ENCODE results near the gene GPRC5B. TPM values are rescaled to one million over a fixed set of nuclear protein-coding genes. Genes with fewer than 3 reads are reported as not detected.

Gene GPRC5B
- total and polyA plus RNA-seq, 2 donors (not counting 3 experiments of a cell fraction or from before 2014, with no cell fraction given) = 42.3 TPM

GRCh38 chr16:19840524-19841110 lies 44.0 kb downstream of the GPRC5B start:
- TF ChIP-seq MYC (IDR thresholded peaks at IDR 0.05; ENCODE audit: low read depth, low read length) = no peak
- TF ChIP-seq GATA2 (IDR thresholded peaks at IDR 0.05; ENCODE audit: insufficient read depth, insufficient read length, low read depth, low read length) = no peak
- TF ChIP-seq JUN (IDR thresholded peaks at IDR 0.05; ENCODE audit: borderline replicate concordance, insufficient read depth, insufficient read length, low read depth) = no peak
- TF ChIP-seq FOS (IDR thresholded peaks at IDR 0.05; ENCODE audit: borderline replicate concordance, insufficient read depth, low read length) = no peak
- no peak for TF ChIP-seq POLR2AphosphoS5 (IDR thresholded peaks at IDR 0.05; ENCODE audit: insufficient read depth, low read depth, low read length)
- TF ChIP-seq POLR2A (IDR thresholded peaks at IDR 0.05; ENCODE audit: low read depth, low read length) = no peak
- TF ChIP-seq, protein P1, sequence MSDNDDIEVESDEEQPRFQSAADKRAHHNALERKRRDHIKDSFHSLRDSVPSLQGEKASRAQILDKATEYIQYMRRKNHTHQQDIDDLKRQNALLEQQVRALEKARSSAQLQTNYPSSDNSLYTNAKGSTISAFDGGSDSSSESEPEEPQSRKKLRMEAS (IDR thresholded peaks at IDR 0.05; ENCODE audit: insufficient read depth, insufficient read length) = no peak
- TF ChIP-seq, protein P2, sequence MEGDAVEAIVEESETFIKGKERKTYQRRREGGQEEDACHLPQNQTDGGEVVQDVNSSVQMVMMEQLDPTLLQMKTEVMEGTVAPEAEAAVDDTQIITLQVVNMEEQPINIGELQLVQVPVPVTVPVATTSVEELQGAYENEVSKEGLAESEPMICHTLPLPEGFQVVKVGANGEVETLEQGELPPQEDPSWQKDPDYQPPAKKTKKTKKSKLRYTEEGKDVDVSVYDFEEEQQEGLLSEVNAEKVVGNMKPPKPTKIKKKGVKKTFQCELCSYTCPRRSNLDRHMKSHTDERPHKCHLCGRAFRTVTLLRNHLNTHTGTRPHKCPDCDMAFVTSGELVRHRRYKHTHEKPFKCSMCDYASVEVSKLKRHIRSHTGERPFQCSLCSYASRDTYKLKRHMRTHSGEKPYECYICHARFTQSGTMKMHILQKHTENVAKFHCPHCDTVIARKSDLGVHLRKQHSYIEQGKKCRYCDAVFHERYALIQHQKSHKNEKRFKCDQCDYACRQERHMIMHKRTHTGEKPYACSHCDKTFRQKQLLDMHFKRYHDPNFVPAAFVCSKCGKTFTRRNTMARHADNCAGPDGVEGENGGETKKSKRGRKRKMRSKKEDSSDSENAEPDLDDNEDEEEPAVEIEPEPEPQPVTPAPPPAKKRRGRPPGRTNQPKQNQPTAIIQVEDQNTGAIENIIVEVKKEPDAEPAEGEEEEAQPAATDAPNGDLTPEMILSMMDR (IDR thresholded peaks at IDR 0.05; ENCODE audit: extremely low read depth in 1 of 2, insufficient read depth in 1 of 2, low read depth in 1 of 2, low read length in 2 of 2) = no peak
- TF ChIP-seq EZH2 (IDR thresholded peaks at IDR 0.05; ENCODE audit: borderline replicate concordance, low read depth, low read length, severe bottlenecking) = no peak
- H4K20me1 ChIP-seq (replicated peaks; ENCODE audit: control insufficient read depth, extremely low read depth, insufficient read depth, low read length) = no peaks in the 10 kb centered on the region
- H3K4me3 ChIP-seq (replicated peaks in 1 of 3; ENCODE audit: insufficient read depth in 1 of 3, low read depth in 1 of 3, low read length in 3 of 3) = no peak overlapping the region
- dilution Hi-C loops (cut with MboI; ENCODE audit: extremely low pct_ligation_motif_present, low sequenced_read_pairs) = no loop called here
- no peak for FAIRE-seq
- H3K4me2 ChIP-seq (ENCODE audit: insufficient read depth, low read length) = no peak overlapping the region
- H2AFZ ChIP-seq (ENCODE audit: low read depth, low read length) = no peak overlapping the region
- CTCF ChIA-PET = no interaction called here
- H3K9me1 ChIP-seq (replicated peaks; ENCODE audit: control insufficient read depth, extremely low read depth, insufficient read depth, low read length) = no peaks in the 10 kb centered on the region
- intact Hi-C loops (cut with micrococcal nuclease) = no loop called here
- H3K27me3 ChIP-seq (ENCODE audit: control insufficient read depth in 2 of 2, insufficient read depth in 2 of 2, low read length in 2 of 2) = no peaks in the 10 kb centered on the region
- H3K4me1 ChIP-seq (ENCODE audit: control insufficient read depth, extremely low read depth, insufficient read depth, low read length) = peaks cover 3% of the 10 kb centered on the region
- H3K27ac ChIP-seq (ENCODE audit: insufficient read depth, low read depth, low read length) = no peak overlapping the region
- no peaks in the 10 kb centered on the region for H3K79me2 ChIP-seq (ENCODE audit: control insufficient read depth, insufficient read depth, low read length)
- POLR2A ChIA-PET = no interaction called here
- H3K36me3 ChIP-seq (ENCODE audit: control insufficient read depth in 2 of 2, extremely low read depth in 1 of 2, insufficient read depth in 2 of 2, low read length in 2 of 2) = no peaks in the 10 kb centered on the region
- no peaks in the 10 kb centered on the region for H3K9me3 ChIP-seq (replicated peaks; ENCODE audit: control insufficient read depth, insufficient read depth, low read length)
- no TSS peak for BruUV-seq (replicated peaks)
- H3K9ac ChIP-seq (replicated peaks; ENCODE audit: extremely low read depth, insufficient read depth, low read length) = no peak overlapping the region
- no peak for DNase-seq (ENCODE audit: low read depth, low spot score)

Data from endothelial cell of umbilical vein (primary cell).